ENCODE results near the gene AAK1. TPM values are rescaled to one million over a fixed set of nuclear protein-coding genes. Genes with fewer than 3 reads are reported as not detected.

Gene AAK1
- total and polyA plus RNA-seq, 7 donors, result 5.4 to 35.7 (median 20.7) TPM

DNA sequence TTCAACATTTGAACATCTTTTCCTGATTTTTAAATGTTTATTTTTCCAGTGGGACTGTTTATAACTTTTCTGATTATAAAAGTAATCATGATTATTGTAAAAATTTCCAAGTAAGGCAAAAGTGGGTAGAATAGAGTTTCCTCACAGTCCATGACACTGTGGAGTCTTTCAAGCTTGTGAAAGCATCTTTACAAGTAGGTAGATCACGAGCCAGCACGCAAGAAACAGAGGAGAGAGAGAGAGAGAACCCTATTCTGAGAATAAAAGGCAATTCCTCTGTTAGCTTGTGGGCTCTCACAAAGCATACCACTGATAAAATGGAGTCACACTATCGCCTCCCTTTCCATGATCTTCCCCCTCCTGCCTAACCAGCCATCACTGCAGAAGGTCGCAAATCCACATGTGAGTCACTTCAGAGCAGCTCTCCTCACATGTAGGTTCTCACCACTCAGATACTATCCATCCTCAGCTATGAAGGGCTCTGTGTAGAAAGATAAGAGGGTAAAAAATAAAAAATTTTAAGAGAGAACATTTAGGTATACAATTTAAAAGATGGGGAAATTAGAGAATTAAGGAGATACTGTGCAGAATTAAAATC lies 40.3 kb downstream of the AAK1 start:
- 83 to 95% methylated on average over 4 of the region's 4 CpGs for WGBS, 2 donors
- intact Hi-C loops (cut with DNase I), result no loop called here
- H3K9me3 ChIP-seq, result no peaks in the 10 kb centered on the region
- no peak for DNase-seq
- no peaks in the 10 kb centered on the region for H3K27me3 ChIP-seq
- H3K27ac ChIP-seq, result no peak overlapping the region
- TF ChIP-seq POLR2AphosphoS5 (IDR thresholded peaks at IDR 0.05), result no peak
- no peak for TF ChIP-seq POLR2A (IDR thresholded peaks at IDR 0.05)
- TF ChIP-seq, protein P1, sequence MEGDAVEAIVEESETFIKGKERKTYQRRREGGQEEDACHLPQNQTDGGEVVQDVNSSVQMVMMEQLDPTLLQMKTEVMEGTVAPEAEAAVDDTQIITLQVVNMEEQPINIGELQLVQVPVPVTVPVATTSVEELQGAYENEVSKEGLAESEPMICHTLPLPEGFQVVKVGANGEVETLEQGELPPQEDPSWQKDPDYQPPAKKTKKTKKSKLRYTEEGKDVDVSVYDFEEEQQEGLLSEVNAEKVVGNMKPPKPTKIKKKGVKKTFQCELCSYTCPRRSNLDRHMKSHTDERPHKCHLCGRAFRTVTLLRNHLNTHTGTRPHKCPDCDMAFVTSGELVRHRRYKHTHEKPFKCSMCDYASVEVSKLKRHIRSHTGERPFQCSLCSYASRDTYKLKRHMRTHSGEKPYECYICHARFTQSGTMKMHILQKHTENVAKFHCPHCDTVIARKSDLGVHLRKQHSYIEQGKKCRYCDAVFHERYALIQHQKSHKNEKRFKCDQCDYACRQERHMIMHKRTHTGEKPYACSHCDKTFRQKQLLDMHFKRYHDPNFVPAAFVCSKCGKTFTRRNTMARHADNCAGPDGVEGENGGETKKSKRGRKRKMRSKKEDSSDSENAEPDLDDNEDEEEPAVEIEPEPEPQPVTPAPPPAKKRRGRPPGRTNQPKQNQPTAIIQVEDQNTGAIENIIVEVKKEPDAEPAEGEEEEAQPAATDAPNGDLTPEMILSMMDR (IDR thresholded peaks at IDR 0.05), result no peak
- no peak for TF ChIP-seq EP300 (IDR thresholded peaks at IDR 0.05)
- no peaks in the 10 kb centered on the region for H3K36me3 ChIP-seq
- H3K4me1 ChIP-seq, result peaks cover 0 to 22% (median 5%) of the 10 kb centered on the region in 4 donors
- no peak overlapping the region for H3K4me3 ChIP-seq

DNA sequence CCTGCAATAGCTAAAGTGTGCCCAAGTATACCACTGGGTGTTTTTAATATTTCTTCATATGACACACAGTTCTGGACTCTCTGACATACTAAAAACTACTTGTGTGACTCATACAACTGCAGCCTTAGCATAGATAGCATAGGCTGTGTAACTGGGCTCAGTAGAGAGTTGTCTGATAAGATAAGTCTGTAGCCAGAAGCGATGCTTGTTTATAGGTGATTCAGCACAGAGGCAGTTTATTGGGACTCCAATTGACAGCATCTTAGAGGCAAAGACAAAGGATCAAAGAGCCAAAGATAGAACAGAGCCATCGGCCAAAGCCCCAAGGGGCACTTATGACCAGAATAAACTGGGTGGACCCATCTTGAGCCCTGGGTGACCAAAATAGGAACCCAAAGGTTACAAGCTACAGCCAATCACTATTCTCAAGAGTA lies 42.3 kb downstream of the AAK1 start:
- intact Hi-C loops (cut with DNase I), result no loop called here
- 55 to 82% methylated on average over 2 of the region's 2 CpGs for WGBS, 2 donors

DNA sequence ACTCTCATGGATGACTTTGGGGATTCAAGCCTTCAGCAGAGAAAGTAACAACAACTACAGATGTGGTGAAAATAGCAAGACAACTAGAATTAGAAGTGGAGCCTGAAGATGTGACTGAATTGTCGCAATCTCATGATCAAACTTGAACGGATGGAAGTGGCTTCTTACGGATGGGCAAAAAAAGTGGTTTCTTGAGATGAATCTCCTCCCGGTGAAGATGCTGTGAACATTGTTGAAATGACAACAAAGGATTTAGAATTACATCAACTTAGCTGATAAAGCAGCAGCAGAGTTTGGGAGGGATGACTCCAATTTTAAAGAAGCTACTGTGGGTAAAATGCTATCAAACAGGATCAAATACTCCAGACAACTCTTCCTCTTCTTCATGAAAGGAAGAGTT lies 43.1 kb downstream of the AAK1 start:
- Histone ChIP-seq H3K9me3 (no peaks in the 10 kb centered on the region), H3K27ac (no peak overlapping the region), H3K4me1 (peaks cover 0 to 23% (median 7%) of the 10 kb centered on the region in 4 donors), H3K27me3 (no peaks in the 10 kb centered on the region), H3K36me3 (no peaks in the 10 kb centered on the region), H3K4me3 (no peak overlapping the region)
- no peak for DNase-seq
- WGBS, 2 donors, result 78 to 92% methylated on average over 4 of the region's 4 CpGs
- intact Hi-C loops (cut with DNase I), result no loop called here
- no peak for TF ChIP-seq POLR2AphosphoS5 (IDR thresholded peaks at IDR 0.05)
- TF ChIP-seq, protein P1 (IDR thresholded peaks at IDR 0.05), result no peak
- TF ChIP-seq POLR2A (IDR thresholded peaks at IDR 0.05), result no peak
- no peak for TF ChIP-seq EP300 (IDR thresholded peaks at IDR 0.05)

More for the DNA sequence above, 42.3 kb downstream of the AAK1 start:
- Histone ChIP-seq H3K36me3 (no peaks in the 10 kb centered on the region), H3K4me1 (peaks cover 0 to 23% (median 7%) of the 10 kb centered on the region in 4 donors), H3K4me3 (no peak overlapping the region), H3K27ac (no peak overlapping the region), H3K9me3 (no peaks in the 10 kb centered on the region), H3K27me3 (no peaks in the 10 kb centered on the region)
- TF ChIP-seq POLR2A (IDR thresholded peaks at IDR 0.05) (no peak), POLR2AphosphoS5 (IDR thresholded peaks at IDR 0.05) (no peak), EP300 (IDR thresholded peaks at IDR 0.05) (no peak)
- TF ChIP-seq, protein P1 (IDR thresholded peaks at IDR 0.05), result no peak
- no peak for DNase-seq

DNA sequence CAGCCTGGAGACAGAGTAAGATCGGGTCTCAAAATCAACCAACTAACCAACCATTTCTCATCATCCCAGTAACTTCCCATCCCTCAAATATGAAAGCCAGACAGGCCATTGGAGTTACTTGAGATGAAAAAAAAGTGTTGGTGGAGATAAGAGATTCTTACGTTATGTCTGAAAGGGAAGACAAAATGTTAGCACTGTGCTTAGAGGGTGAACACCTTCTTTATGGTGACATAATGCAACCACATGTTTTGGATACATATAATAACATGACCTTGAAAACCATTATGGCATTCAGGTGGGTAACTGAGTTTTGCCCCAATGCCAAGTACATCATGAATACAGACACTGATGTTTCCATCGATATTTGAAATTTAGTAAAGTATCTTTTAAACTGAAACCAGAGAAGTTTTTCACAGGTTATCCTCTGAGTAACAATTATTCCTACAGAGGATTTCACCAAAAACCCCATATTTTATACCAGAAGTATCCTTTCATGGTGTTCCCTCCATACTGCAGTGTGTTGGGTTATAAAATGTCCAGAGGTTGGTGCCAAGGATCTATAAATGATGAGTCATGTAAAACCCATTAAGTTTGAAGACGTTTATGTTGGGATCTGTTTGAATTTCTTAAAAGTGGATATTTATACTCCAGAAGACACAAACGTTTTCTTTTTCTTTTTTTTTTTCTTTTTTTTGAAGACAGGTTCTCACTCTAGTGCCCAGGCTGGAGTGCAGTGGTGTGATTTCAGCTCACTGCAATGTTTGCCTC lies 45.5 kb downstream of the AAK1 start:
- no peaks in the 10 kb centered on the region for H3K9me3 ChIP-seq
- H3K4me3 ChIP-seq, result no peak overlapping the region
- peaks cover 0 to 19% (median 7%) of the 10 kb centered on the region in 4 donors for H3K4me1 ChIP-seq
- intact Hi-C loops (cut with DNase I), result no loop called here
- H3K36me3 ChIP-seq, result no peaks in the 10 kb centered on the region
- no peak overlapping the region for H3K27ac ChIP-seq
- no peak for TF ChIP-seq POLR2A (IDR thresholded peaks at IDR 0.05)
- no peak for TF ChIP-seq EP300 (IDR thresholded peaks at IDR 0.05)
- TF ChIP-seq, protein P1 (IDR thresholded peaks at IDR 0.05), result no peak
- no peak for TF ChIP-seq POLR2AphosphoS5 (IDR thresholded peaks at IDR 0.05)
- no peaks in the 10 kb centered on the region for H3K27me3 ChIP-seq
- 64 to 72% methylated on average over 5 of the region's 5 CpGs for WGBS, 2 donors
- no peak for DNase-seq
